H9 (cell line): Measurements from ENCODE around the gene MT1X. TPM values are rescaled to one million over a fixed set of nuclear protein-coding genes. Genes with fewer than 3 reads are reported as not detected.

Experiments used
- DNase-seq: peaks from one replicate; pipeline ENCODE4 v3.0.0-alpha.2; 2017
- H2AFZ ChIP-seq: one replicate; pipeline ENCODE4 v1.6.1; 2013; ENCODE audit warnings: mild to moderate bottlenecking, low read length, control low read depth, moderate library complexity
- H2AK5ac ChIP-seq: 2 replicates; pipeline ENCODE4 v1.6.1; 2013; ENCODE audit warnings: low read length, control low read depth, mixed read lengths; ENCODE audit not compliant: insufficient read length
- H2BK120ac ChIP-seq: one replicate; pipeline ENCODE4 v1.6.1; 2013; ENCODE audit warnings: low read depth, mild to moderate bottlenecking, low read length, control low read depth, inconsistent platforms; ENCODE audit not compliant: poor library complexity, severe bottlenecking
- H2BK12ac ChIP-seq: 2 replicates; pipeline ENCODE4 v1.6.1; 2013; ENCODE audit warnings: low read length, control low read depth, mixed read lengths, low read depth; ENCODE audit not compliant: insufficient read length
- H2BK15ac ChIP-seq: 2 replicates; pipeline ENCODE4 v1.6.1; 2013; ENCODE audit warnings: low read depth, low read length, control low read depth
- H2BK20ac ChIP-seq: one replicate; pipeline ENCODE4 v1.6.1; 2013; ENCODE audit warnings: low read depth, mild to moderate bottlenecking, low read length, control low read depth, inconsistent platforms; ENCODE audit not compliant: poor library complexity, severe bottlenecking
- H2BK5ac ChIP-seq: 2 replicates; pipeline ENCODE4 v1.6.1; 2013; ENCODE audit warnings: low read length, control low read depth, mixed read lengths; ENCODE audit not compliant: insufficient read length
- H3K14ac ChIP-seq: 2 replicates; pipeline ENCODE4 v1.6.1; 2013; ENCODE audit warnings: low read length, control low read depth; ENCODE audit not compliant: insufficient read depth
- H3K18ac ChIP-seq: 2 replicates; pipeline ENCODE4 v1.6.1; 2013; ENCODE audit warnings: low read depth, mild to moderate bottlenecking, mixed read lengths, low read length, control low read depth; ENCODE audit not compliant: insufficient read length
- H3K23ac ChIP-seq: 2 replicates; pipeline ENCODE4 v1.6.1; 2013; ENCODE audit warnings: low read length, control low read depth, mixed read lengths, low read depth; ENCODE audit not compliant: insufficient read length
- H3K23me2 ChIP-seq: 2 replicates; pipeline ENCODE4 v1.6.1; 2013; ENCODE audit warnings: low read depth, mild to moderate bottlenecking, mixed read lengths, low read length, control low read depth; ENCODE audit not compliant: insufficient read length, poor library complexity, severe bottlenecking
- H3K27ac ChIP-seq: 2 replicates; pipeline ENCODE4 v1.5.1; 2013; ENCODE audit warnings: low read length, control low read depth, mixed read lengths, low read depth; ENCODE audit not compliant: insufficient read length
- H3K27me3 ChIP-seq: 2 replicates; pipeline ENCODE4 v1.6.1; 2013; ENCODE audit warnings: low read length, control low read depth, inconsistent platforms; ENCODE audit not compliant: insufficient read depth
- H3K4ac ChIP-seq: 2 replicates; pipeline ENCODE4 v1.6.1; 2013; ENCODE audit warnings: low read depth, mild to moderate bottlenecking, control low read depth, inconsistent platforms, low read length, moderate library complexity
- H3K4me1 ChIP-seq: 2 replicates; pipeline ENCODE4 v1.6.1; 2013; ENCODE audit warnings: low read length, control low read depth, inconsistent platforms; ENCODE audit not compliant: insufficient read depth
- H3K4me2 ChIP-seq: 2 replicates; pipeline ENCODE4 v1.6.1; 2013; ENCODE audit warnings: low read length, control low read depth, mixed read lengths; ENCODE audit not compliant: insufficient read length, insufficient read depth
- H3K56ac ChIP-seq: 2 replicates; pipeline ENCODE4 v1.6.1; 2013; ENCODE audit warnings: low read depth, mild to moderate bottlenecking, mixed read lengths, low read length, control low read depth; ENCODE audit not compliant: insufficient read length
- H3K79me1 ChIP-seq: 2 replicates; pipeline ENCODE4 v1.6.1; 2013; ENCODE audit warnings: low read depth, mild to moderate bottlenecking, moderate library complexity, low read length, control low read depth, inconsistent platforms; ENCODE audit not compliant: insufficient read depth, poor library complexity, severe bottlenecking
- H3K79me2 ChIP-seq: 2 replicates; pipeline ENCODE4 v1.6.1; 2013; ENCODE audit warnings: low read length, control low read depth, inconsistent platforms; ENCODE audit not compliant: insufficient read depth
- H3K9ac ChIP-seq: 2 replicates; pipeline ENCODE4 v1.6.1; 2013; ENCODE audit warnings: low read length, control low read depth, mixed read lengths; ENCODE audit not compliant: insufficient read length; ENCODE audit errors: extremely low read depth
- H3K9me3 ChIP-seq: one replicate; pipeline ENCODE4 v1.6.1; 2013; ENCODE audit warnings: low read depth, low read length, inconsistent platforms; ENCODE audit not compliant: control insufficient read depth
- H3T11ph ChIP-seq: one replicate; pipeline ENCODE4 v1.6.1; 2013; ENCODE audit warnings: mild to moderate bottlenecking, low read length, control low read depth, inconsistent platforms
- H4K20me1 ChIP-seq: one replicate; pipeline ENCODE4 v1.6.1; 2013; ENCODE audit not compliant: control insufficient read depth, insufficient read length, insufficient read depth
- H4K5ac ChIP-seq: 2 replicates; pipeline ENCODE4 v1.6.1; 2013; ENCODE audit warnings: low read depth, mild to moderate bottlenecking, mixed read lengths, low read length, control low read depth; ENCODE audit not compliant: insufficient read length
- H4K8ac ChIP-seq: replicated peaks from 2 replicates; pipeline ENCODE4 v1.6.1; 2013; ENCODE audit warnings: low read length, control low read depth, mixed read lengths, low read depth; ENCODE audit not compliant: insufficient read length
- H4K91ac ChIP-seq: 2 replicates; pipeline ENCODE4 v1.6.1; 2013; ENCODE audit warnings: low read depth, mild to moderate bottlenecking, moderate library complexity, mixed read lengths, low read length, control low read depth; ENCODE audit not compliant: insufficient read length
- H3K27ac Mint-ChIP-seq, 3 experiments: 2 replicates in 2 of 3; 3 replicates in 1 of 3; pipeline ENCODE4 v1.8.0; 2020 to 2021; ENCODE audit warnings: mixed read lengths in 3 of 3, mild to moderate bottlenecking in 1 of 3, moderate library complexity in 1 of 3
- H3K27me3 Mint-ChIP-seq: 2 replicates; pipeline ENCODE4 v1.8.0; 2021; ENCODE audit warnings: low read depth, mild to moderate bottlenecking, moderate library complexity, mixed read lengths
- H3K36me3 Mint-ChIP-seq, 3 experiments: 2 replicates in 2 of 3; 3 replicates in 1 of 3; pipeline ENCODE4 v1.8.0; 2020 to 2021; ENCODE audit warnings: low read depth in 3 of 3, mixed read lengths in 3 of 3; ENCODE audit not compliant: insufficient read depth in 1 of 3
- H3K4me1 Mint-ChIP-seq, 2 experiments: 2 replicates each; pipeline ENCODE4 v1.8.0; 2020; ENCODE audit warnings: mixed read lengths in 2 of 2
- H3K4me3 Mint-ChIP-seq, 2 experiments: 2 replicates in 1 of 2; 3 replicates in 1 of 2; pipeline ENCODE4 v1.8.0; 2020 to 2021; ENCODE audit warnings: mild to moderate bottlenecking in 2 of 2, mixed read lengths in 2 of 2, moderate library complexity in 1 of 2
- H3K9me3 Mint-ChIP-seq, 2 experiments: 2 replicates in 1 of 2; 3 replicates in 1 of 2; pipeline ENCODE4 v1.8.0; 2020; ENCODE audit warnings: mild to moderate bottlenecking in 2 of 2, mixed read lengths in 2 of 2, moderate library complexity in 1 of 2
- CTCF ChIP-seq: fragments of 200-600 bp; sonication (generic); conservative IDR thresholded peaks from 3 replicates; pipeline ENCODE4 v1.8.0; 2021; ENCODE audit warnings: antibody characterized with exemption, mild to moderate bottlenecking
- WGBS: extraction: QIAGEN DNeasy Blood & Tissue Kit; methylation state at CpG from one replicate; pipeline ENCODE4 v1.1.7; 2013; ENCODE audit warnings: missing lambda C conversion rate, low lambda C conversion rate, mixed read lengths; ENCODE audit not compliant: insufficient read length; ENCODE audit errors: extremely low coverage; 5-methylcytosine and 5-hydroxymethylcytosine counted together
- total RNA-seq: library from RNA; stranded (reverse); gene quantifications from 2 replicates; pipeline ENCODE4 v1.2.1, GENCODE V29; 2021

MT1X gene
- total RNA-seq, 1 experiment from 2014 or later: 32.1 TPM

- H2AFZ ChIP-seq: no peak overlapping the region
- peaks cover 9% of the 10 kb centered on the region in 2 experiments for H3K4me1 Mint-ChIP-seq
- no peak for TF ChIP-seq CTCF
Observed at GRCh38 chr16:56701534-56701933, 19.3 kb downstream of the MT1X start.

More at GRCh38 chr16:56701534-56701933, 19.3 kb downstream of the MT1X start:
- Histone ChIP-seq H4K20me1 (no peaks in the 10 kb centered on the region), H3K18ac (no peak overlapping the region), H3K9ac (no peak overlapping the region), H3K27me3 (no peaks in the 10 kb centered on the region), H3K4me2 (no peak overlapping the region), H3K9me3 (no peaks in the 10 kb centered on the region), H3T11ph (no peak overlapping the region), H3K14ac (no peak overlapping the region), H3K56ac (no peak overlapping the region), H2BK5ac (no peak overlapping the region), H3K23ac (no peak overlapping the region), H3K23me2 (no peaks in the 10 kb centered on the region), H3K4me1 (peaks cover 6% of the 10 kb centered on the region), H3K79me1 (no peaks in the 10 kb centered on the region), H2BK15ac (no peak overlapping the region), H2AK5ac (no peak overlapping the region), H4K91ac (no peak overlapping the region), H2BK12ac (no peak overlapping the region), H3K79me2 (no peaks in the 10 kb centered on the region), H4K8ac (no peak overlapping the region), H2BK20ac (no peak overlapping the region), H3K4ac (no peak overlapping the region), H3K27ac (no peak overlapping the region), H2BK120ac (no peak overlapping the region), H4K5ac (no peak overlapping the region)
- no peak for DNase-seq
- Mint-ChIP-seq H3K27ac (no peak overlapping the region), H3K4me3 (no peak overlapping the region), H3K36me3 (peaks cover 0 to 5% (median 5%) of the 10 kb centered on the region in 3 experiments; a peak in 4 of 7 replicates), H3K9me3 (peaks cover 11% of the 10 kb centered on the region in 2 experiments), H3K27me3 (peaks cover 11% of the 10 kb centered on the region)
- WGBS: no CpG with 5 or more reads among the region's 7 CpGs
